Stomach (tissue), 4 donors: ENCODE measurements around the gene DPCD.

Source experiments
- CTCF ChIP-seq, 7 experiments: fragments of 450-650 bp in 4 of 7; fragments of 200-600 bp in 3 of 7; sonication (generic) in 3 of 7; IDR thresholded peaks; one replicate each; pipeline ENCODE4 v1.5.1; 2016 to 2019; ENCODE audit warnings: antibody characterized with exemption in 7 of 7, control low read depth in 2 of 7, mild to moderate bottlenecking in 1 of 7
- POLR2AphosphoS5 ChIP-seq, 3 donors: sonication (generic); formaldehyde crosslinking; IDR thresholded peaks; one replicate each; pipeline ENCODE4 v1.6.1; 2016; ENCODE audit warnings: antibody characterized with exemption in 3 of 3

DNA sequence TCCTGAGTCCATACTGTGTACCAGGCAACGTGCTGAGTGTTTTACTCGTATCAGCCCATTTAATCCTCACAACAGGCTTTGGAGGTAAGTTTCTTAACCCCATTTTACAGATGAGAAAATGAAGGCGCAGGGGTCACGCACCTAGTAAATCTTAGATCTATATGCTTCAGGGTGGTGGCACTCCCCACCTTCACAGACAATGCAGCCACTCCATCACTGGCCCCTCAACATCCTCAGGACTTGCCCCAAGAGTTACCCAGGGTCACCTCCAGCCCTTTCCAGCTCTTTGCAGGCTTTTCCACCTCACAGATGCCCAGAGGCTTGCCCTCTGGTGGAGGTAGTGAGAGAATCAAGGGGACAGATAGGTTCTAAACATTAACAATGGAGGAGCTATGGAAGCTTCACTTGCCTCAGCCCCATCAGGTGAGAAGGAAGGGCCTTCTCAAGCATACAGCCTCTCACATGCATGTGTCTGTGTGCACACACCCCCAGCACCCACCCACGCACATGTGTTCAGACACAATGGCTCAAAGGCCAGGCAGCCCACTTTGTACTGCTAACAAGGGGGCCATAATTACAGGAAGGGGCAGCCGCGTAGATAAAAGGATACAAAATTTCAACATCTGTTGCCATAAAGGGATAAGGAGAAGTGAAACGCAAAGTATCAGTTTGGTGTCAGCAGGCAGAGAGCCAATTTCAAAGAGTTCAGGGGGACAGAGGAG is 29.1 kb downstream of the DPCD start:
- TF ChIP-seq POLR2AphosphoS5 (IDR thresholded peaks at IDR 0.05) (no peak), CTCF (IDR thresholded peaks at IDR 0.05) (no peak)
